ENCODE measurements around the gene PHLDA3.
A peak's percentile ranks its signal among the peaks of the same experiment; 100 is the strongest.

PHLDA3 gene

GRCh38 chr1:201515895-201516294, 46.9 kb upstream of the PHLDA3 start:
- Histone ChIP-seq H3K4me1 (peaks cover 17% of the 10 kb centered on the region), H3K36me3 (ENCODE audit: control insufficient read depth, insufficient read depth, low read length) (no peaks in the 10 kb centered on the region), H3K9ac (no peak overlapping the region), H3K4me3 (ENCODE audit: low read depth, low read length) (no peak overlapping the region), H3K79me2 (no peaks in the 10 kb centered on the region), H3K27me3 (ENCODE audit: control insufficient read depth, insufficient read depth, low read length) (no peaks in the 10 kb centered on the region), H3K27ac (no peak overlapping the region), H2AFZ (no peak overlapping the region), H3K4me2 (ENCODE audit: low read length) (no peak overlapping the region), H3K9me3 (ENCODE audit: control insufficient read depth, low read length) (no peaks in the 10 kb centered on the region)
- no peak for TF ChIP-seq CTCF (IDR thresholded peaks at IDR 0.05)

- Histone ChIP-seq H3K4me3 (ENCODE audit: low read depth, low read length) (no peak overlapping the region), H3K79me2 (no peaks in the 10 kb centered on the region), H3K4me2 (ENCODE audit: low read length) (peak overlapping the region; percentile 31), H3K27me3 (ENCODE audit: control insufficient read depth, insufficient read depth, low read length) (no peaks in the 10 kb centered on the region), H3K36me3 (ENCODE audit: control insufficient read depth, insufficient read depth, low read length) (no peaks in the 10 kb centered on the region), H2AFZ (no peak overlapping the region), H3K27ac (no peak overlapping the region), H3K4me1 (peaks cover 20% of the 10 kb centered on the region), H3K9ac (no peak overlapping the region), H3K9me3 (ENCODE audit: control insufficient read depth, low read length) (no peaks in the 10 kb centered on the region)
- TF ChIP-seq CTCF (IDR thresholded peaks at IDR 0.05), result no peak
These were observed 46.2 kb upstream of the PHLDA3 start for GRCh38 chr1:201515062-201515750.

GRCh38 chr1:201514466-201514865, 45.5 kb upstream of the PHLDA3 start:
- no peak for TF ChIP-seq CTCF (IDR thresholded peaks at IDR 0.05)
- Histone ChIP-seq H3K79me2 (peaks cover 4% of the 10 kb centered on the region), H3K4me2 (ENCODE audit: low read length) (no peak overlapping the region), H2AFZ (no peak overlapping the region), H3K9ac (no peak overlapping the region), H3K36me3 (ENCODE audit: control insufficient read depth, insufficient read depth, low read length) (no peaks in the 10 kb centered on the region), H3K27ac (no peak overlapping the region), H3K9me3 (ENCODE audit: control insufficient read depth, low read length) (no peaks in the 10 kb centered on the region), H3K27me3 (ENCODE audit: control insufficient read depth, insufficient read depth, low read length) (no peaks in the 10 kb centered on the region), H3K4me3 (ENCODE audit: low read depth, low read length) (no peak overlapping the region), H3K4me1 (peaks cover 22% of the 10 kb centered on the region)

- no peaks in the 10 kb centered on the region for H3K9me3 ChIP-seq (ENCODE audit: control insufficient read depth, low read length)
- H3K27ac ChIP-seq, result peak overlapping the region; percentile 98
- H3K36me3 ChIP-seq (ENCODE audit: control insufficient read depth, insufficient read depth, low read length), result no peaks in the 10 kb centered on the region
- no peak overlapping the region for H3K4me2 ChIP-seq (ENCODE audit: low read length)
- no peaks in the 10 kb centered on the region for H3K27me3 ChIP-seq (ENCODE audit: control insufficient read depth, insufficient read depth, low read length)
- H3K79me2 ChIP-seq, result peaks cover 4% of the 10 kb centered on the region
- H2AFZ ChIP-seq, result no peak overlapping the region
- TF ChIP-seq CTCF (IDR thresholded peaks at IDR 0.05), result no peak
- no peak overlapping the region for H3K4me3 ChIP-seq (ENCODE audit: low read depth, low read length)
- no peak overlapping the region for H3K9ac ChIP-seq
- H3K4me1 ChIP-seq, result peaks cover 23% of the 10 kb centered on the region
These were observed 44.7 kb upstream of the PHLDA3 start for GRCh38 chr1:201513498-201514243.
